NCI-H2081 (cell line): Measurements from ENCODE around the gene ILKAP.
"Not testable (repeated sequence)": the region's sequence is repeated elsewhere in the genome, so short reads cannot be mapped to it uniquely, and the experiment has no call there.

ENCODE experiments used
- DNase-seq, 2 experiments: peaks; one replicate each; lab custom pipeline; 2025; lab: John Stamatoyannopoulos, UW

ILKAP gene

DNA sequence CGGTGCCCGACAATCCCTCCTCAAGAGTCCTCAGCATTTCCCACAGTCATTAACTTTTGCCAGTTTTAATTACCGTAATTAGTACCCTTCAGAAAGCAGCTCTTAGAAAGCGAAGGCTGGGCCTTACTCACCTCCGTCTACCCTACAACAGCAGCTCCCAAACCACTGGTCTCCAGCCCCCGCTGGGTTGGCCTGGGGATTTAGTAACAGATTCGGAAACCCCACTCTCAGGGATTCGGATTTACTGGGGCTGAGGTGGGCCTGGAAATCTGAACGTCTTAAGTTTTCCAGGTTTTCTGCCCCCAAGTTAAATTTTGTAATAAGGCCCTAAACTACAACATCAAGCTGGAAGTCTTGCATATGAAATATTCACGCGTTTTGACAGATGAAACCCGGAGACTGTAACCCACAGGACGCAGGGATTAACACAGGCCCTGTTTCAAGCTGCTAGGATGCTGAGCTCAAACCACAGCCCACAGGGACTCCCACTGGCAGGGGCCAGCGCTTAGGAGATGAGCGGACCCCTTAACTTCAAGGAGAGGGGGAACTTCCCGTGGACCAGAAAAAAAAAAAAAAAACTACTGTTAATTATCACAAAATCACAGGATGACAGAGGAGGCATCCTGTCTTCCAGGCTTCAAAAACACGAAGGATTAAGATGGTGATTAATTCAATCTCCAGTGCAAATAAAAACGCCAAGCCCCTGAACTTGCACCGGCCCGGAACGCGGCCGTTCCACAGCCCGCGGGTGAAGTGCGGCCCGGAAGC is 985 bp downstream of the ILKAP start:
- peak in 1 of 2 experiments; percentile 17 for DNase-seq

DNA sequence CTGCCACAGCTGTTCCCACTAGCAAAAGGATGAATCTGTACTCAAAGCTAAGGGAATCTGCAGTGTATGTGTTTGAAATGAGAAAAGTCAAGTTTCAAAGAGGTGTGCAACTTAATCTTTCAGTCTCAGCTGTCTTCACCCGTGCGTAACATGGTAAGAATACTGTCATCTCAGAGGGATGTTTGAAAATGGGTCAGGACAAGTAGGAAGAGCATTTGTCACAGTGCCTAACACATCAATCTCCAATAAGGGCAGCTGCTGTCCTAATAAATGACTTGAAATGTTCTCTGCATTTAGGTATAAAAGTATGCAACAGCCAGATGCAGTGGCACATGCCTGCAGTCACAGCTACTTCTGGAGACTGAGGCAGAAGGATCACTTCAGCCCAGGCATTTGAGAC is 13.1 kb downstream of the ILKAP start:
- DNase-seq = no peak

DNA sequence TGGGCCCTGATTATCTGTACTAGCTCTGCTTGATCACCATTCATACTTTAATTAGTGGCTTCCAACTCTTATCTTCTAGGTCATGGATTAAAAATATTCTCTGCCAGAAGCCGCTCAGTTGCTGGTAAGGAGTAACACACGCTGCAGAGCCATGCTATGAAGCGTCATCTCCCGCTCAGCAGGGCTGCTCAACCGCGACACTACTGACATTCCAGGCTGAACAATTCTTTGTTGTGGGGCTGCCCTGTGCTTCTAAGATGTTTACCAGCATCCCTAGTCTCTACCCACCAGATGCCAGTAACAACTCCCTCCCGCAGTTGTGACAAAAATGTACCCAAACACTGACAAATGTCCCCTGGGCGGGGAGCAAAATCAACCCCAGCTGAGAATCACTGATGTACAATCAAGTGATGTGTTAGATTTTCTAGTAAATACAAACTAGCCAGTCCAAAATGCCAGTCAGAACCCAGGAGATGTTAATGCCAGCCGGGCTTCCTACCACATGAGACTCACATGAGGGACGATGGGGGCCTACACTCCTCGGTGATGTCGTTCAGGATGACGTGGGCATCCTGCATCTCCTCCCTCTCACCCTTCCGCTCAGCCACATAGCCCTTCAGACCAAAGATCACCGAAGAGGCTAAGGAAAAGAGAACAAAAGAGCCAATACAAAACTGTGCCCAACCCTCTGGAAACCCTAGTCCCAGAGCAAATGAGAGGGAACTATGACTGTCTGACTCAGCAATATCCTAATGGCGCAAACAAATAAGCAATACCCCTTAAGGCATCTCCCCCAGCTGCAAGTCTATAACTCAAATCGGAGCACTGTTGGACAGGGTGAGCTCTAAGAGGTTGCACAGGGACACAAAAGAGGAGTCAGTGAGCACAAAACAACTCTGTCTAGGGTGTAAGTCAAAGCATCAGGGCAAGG is 15.6 kb downstream of the ILKAP start:
- no peak for DNase-seq

DNA sequence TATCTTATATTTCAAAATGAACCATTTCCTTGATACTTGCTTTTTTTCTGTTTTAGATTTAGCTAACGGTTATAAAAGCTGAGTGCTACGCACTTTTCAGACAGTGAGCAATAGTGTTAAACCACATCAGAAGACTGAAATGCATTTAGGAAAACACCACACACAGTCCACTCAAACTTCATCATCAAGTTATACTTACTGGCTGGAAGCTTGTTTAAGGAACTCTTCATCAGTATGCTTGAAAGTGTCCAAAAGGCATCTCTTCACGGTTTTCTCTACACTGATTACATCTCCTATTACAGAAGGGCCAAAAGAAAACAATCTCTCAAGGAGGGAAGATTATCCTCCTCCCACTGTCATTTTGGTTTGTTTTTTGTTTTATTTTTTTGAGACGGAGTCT is 19.7 kb downstream of the ILKAP start:
- DNase-seq = no peak

DNA sequence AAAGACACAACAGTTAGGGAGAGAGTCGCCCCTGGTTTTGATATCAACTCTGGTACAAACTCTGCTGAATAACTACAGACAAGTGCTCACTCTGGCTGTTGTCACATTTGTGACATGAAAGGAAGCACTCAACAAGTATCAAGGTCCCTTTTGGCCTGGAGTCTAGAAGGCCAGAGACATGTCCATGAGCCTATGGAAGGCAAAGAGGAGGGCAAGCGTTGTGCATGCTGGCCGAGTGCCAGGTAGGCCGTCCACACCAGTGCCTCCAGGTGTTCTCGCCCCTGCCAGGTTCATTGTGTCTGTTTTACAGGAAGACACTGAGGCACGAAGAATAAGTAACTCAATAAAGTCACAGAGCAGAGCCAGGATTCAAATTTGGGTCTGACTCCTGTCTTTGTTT is 21.1 kb downstream of the ILKAP start:
- no peak for DNase-seq

DNA sequence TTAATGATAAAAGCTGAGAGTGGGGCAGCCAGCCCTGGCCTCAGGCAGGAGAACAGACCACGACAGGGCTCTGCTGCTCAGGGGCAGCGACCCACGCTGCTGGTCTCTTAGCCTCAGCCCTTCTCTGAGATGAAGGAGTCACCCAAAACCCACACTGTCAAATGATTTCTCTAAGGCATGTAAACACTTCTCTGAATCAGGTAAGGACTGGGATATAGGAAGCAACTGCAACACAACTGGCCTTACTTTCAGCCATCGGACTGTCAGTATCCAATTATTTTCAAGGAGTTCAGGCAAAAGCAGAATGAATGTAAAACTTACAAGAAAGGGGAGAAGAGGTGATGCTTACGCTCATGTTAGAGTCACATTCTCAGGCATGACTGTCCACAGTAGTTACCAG is 22.9 kb downstream of the ILKAP start:
- no peak for DNase-seq

DNA sequence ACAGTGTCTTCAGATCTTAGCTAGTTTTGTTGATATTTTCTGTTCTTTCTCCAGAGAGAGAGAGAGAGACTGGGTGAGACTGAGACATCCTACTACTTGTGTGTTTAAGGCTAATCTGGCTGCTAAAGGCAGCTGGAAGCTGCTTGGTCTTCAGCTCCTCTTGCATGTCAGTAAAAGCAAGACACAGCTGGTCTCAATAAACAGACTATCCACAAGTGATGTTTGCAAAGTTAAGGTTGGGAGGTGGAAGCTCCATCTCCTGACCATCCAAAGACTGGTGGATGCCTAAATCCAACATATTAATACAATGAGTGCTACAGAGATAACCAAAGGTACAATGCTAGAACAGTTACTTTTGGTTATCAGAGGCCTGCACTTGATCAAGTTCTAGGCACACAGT is 26.9 kb downstream of the ILKAP start:
- no peak for DNase-seq

DNA sequence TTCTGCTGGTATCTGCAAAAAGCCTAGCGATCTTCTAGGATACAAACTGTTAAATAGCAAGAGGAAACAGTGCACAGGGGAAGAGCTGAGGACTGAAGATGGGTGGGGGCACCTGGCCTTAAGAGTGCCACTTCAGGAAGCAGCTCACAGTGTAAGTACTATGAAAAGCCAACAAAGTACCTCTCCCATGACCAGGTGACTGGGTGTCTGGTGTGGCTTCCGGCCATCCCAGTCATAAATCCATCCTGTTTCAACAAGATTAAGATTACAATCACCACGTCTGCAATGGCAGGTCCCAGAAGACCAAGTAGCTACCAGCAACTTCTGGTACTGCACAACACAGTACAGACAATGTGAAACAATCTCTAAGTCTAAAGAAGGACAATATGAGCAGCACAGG is 28.8 kb downstream of the ILKAP start:
- DNase-seq = no peak

DNA sequence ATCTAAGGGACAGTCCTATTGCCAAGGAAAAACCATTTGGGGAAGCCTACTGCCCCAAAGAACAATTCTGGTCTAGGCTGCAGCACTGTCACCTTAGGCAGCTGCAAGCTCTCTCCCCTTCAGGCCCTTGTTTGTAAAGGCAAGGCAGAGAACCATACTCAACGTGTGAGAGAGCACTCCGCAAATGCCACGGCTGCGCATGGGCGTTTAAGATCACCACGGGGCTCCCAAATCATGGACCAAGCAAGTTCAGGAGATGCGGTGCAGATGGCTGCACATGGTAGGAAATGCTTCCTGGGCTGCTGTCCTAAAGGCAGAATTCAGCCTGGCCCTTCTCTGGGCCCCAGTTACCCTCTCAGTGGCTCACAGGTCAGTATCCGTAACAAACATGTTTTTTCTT is 29.2 kb downstream of the ILKAP start:
- no peak for DNase-seq

DNA sequence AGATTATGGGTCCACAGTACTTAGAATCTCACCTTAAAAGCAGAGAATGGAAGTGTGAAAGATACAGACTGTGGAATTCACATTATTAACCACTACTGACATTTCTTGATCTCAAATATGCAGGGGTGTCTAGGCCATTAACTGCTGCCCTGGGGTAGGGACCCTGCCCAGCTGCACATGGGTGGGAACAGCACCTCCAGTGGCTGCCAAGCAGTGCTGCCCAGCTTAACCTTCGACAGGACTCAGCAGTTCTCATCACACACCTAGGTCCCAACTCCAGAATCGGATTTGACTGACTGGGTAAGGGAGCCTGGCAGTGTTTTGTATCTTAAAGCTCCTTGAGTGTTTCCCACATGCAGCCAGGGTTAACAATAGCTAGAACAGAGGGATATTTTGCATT is 29.8 kb downstream of the ILKAP start:
- no peak for DNase-seq

DNA sequence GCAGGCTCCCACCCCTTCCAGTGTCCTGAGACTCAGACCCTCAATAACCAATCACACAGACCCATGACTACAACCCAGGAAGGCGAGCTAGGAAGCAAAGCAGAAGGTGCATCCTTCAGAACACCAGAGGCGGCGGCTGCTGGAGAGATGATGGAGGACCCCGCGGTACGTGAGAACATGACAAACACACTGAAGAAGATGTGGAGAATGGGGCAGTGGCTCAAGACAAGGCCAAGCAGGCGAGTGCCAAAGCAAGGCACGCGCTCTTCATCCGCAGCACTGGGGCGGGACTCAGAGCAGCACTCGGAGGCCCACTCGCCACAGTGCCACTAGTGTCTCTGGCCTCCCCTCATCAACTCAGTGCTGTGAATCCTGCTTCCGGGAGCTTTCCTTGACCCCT is 31.1 kb downstream of the ILKAP start:
- no peak for DNase-seq

DNA sequence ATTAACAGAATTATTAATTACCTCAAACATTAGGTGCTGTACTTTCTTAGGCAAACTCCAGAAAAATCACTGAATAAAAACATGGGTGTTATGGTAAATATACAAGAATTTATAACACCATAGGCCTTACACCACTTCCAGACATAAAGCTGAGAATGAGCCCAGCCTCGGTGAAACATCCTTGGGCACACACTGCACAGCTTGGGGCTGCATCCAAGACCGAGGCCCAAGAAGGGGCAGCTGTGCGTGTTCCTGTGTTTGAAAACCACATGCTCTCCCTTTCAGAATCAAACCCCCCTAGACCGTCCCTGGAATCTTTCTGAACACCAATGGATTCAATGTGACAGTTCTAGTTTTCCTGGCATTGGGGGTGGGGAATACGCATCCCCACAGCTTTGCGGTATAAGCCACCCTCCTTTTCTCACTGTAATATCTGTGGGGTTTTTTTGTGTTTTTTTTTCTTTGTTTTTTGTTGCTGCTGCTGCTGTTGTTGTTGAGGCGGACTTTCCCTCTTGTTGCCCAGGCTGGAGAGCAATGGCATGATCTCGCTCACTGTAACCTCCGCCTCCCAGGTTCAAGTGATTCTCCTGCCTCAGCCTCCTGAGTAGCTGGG is 31.8 kb downstream of the ILKAP start:
- DNase-seq = no peak

DNA sequence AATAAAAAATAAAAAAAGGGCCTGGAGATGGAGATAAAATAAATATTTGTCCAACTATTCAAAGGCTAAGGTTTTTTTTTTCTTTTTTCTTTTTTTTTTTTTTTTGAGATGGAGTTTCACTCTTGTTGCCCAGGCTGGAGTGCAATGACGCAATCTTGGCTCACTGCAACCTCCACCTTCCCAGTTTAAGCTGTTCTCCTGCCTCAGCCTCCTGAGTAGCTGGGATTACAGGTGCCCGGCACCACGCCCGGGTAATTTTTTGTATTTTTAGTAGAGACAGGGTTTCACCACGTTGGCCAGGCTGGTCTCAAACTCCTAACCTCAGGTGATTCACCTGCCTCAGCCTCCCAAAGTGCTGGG is 32.4 kb downstream of the ILKAP start:
- not testable (repeated sequence) for DNase-seq

DNA sequence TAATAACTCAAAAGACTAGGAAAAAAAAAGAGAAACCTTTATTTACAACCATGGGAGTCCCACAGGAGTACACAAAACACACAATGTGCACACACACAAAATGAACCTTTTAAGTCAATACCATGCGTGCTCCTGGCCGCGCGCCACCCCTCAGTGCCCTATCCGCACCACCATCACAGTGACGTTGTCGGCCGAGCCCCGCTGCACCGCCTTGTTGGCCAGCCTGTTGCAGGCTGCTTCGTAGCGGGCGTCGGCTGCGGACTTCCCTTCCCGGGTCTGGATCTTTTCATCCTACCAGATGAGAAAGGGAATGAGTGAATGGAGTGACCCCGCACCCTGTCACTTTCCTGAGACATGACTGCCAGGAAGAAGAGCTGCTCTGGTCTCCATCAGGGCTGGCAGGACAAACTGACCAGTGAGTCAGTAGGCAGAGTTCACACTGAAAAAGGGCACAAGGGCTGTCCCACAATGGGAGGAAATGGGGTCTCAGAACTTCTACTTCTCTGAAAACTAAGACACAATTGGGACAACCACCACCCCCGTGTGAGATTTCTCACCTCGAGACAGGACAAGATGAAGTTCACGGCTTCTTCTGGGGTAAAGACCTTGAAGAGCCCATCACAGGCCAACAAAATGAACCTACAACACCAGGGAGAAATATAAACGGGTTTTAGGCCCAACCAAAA is 33.0 kb downstream of the ILKAP start:
- DNase-seq = no peak

DNA sequence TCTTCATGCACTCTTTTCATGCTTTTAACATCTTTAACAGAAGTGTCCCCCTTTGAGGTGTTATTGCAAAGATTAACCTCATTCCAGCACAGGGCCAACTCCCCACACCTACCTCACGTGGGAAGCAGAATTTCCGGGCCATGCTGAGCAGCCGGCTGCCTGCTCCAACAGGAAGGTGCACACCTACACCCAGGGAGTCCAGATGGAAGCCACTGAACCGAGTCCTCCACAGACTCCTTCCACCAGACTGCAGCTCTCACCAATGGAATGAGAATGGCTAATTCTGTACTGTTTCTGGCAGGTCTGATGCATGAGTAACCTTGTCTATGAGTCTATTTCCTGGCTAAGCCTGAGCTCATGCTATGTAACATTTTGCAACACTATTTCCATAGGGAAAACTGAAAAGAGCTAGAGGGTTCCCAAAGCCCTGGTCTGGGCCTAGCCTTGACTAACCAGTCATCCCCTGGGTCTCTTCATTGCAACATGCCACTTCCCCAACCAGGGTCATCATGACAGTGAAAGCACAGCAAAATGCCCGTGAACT is 33.7 kb downstream of the ILKAP start:
- DNase-seq = no peak

DNA sequence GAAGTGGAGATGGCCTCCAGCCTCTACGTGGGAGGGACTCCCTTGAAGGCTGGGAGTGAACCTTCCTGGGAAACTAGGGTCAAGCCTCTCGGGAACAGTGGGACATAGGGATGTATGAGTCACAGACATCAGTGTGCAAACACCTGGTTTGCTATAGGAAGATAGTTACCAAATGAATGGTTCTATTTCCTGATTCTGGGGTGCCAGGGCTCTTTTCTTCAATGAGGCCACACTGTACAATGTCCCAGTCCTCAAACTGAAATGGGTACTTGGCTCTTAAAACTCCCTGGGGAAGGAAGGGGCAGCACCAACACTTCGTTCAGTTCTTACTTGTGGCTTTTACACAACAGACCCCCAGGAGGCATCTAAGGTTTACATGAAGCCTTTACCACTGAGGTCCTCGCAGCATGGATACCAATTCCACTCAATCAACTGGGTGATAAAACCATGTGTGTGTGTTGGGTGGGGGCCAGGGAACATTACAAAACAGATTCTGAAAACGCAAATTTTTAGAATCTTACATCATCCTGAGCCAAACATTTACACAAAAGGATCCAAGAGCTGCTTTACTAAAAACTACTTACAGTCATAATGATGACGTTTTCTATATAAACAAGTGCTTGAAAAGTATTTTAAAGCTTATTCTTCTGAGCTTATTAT is 34.3 kb downstream of the ILKAP start:
- DNase-seq = no peak

DNA sequence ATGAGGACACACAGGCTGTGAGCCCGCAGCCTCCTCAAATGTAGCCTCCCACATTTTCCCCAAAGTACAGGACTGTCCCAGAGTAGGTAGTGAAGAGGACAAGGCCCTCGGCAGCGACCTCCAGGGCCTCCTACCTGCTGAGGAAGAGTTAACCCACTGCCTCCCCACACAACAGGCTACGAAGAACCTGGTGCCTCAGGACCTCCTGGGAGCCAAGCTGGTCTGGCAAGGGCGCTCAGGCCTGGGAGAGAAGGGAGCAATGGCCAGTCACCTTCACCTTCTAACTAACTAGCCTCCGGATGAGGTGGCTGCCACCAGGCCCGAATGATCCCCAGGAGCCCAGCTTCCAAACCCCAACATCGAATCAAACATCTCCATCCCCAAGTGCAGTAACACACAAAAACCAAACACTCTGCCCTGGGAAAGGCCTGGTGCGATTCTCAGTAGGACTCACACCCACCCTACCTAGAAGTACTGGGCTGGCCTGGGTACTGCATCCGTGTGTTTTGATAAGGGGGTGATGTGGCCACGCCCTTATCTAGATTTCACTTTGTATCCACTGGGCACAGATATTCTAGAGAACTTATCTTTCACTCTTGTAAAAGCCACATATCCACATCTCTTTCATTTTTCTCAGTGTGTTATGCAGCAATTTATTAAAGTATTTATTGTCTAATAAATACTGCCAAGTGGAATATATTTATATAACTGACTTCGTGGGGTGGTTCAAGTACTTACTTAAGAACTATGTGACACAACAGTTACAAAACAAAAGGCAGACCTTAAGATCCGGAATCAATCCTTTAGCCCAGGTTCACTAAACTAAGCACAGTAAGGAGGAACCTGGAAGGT is 35.1 kb downstream of the ILKAP start:
- no peak for DNase-seq

DNA sequence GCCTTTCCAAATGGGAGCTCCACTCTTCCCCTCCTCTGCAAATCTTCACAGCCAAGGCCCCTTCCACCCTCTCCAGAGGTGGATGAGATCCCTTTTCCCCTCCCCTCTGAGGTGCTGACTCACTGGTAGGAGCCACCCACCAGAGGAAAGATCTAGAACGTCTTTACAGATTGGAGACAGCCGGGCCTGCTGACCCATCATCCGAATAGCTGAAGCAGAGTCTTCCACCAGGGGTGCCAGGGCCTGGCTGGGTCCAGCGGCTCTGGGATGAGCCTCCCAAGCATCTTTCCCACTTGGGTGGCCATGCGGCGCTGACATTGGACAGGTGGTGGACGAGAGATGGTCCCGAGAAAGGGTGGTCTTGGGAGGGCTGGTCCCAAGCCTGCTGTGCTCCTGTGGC is 35.7 kb downstream of the ILKAP start:
- no peak for DNase-seq

DNA sequence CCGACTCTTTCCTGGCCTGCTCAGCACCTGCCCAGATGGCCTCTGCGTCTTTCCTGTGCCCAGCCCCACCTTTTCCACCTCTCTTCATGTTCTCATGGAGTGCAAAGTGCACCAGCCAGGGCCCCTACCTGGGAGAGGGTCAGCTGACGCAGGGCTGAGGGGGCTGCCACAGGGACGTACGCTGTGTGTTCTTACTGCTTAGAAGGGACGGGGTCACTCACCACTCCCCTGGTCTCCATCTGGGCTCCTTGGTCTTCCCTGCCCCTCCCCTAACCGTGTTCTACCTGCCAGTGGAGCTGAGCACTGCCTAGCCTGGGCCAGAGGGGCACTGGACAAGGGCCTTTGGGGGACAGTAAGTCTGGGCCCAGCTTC is 36.2 kb downstream of the ILKAP start:
- no peak for DNase-seq
